Raji (cell line): ENCODE results near the gene FOXQ1.

Experiments used
- POLR2A ChIP-seq: IDR thresholded peaks from 2 replicates; pipeline ENCODE4 v1.6.1; 2011; ENCODE audit warnings: low read depth, low read length, control low read depth; ENCODE audit not compliant: insufficient read depth

Gene FOXQ1

DNA sequence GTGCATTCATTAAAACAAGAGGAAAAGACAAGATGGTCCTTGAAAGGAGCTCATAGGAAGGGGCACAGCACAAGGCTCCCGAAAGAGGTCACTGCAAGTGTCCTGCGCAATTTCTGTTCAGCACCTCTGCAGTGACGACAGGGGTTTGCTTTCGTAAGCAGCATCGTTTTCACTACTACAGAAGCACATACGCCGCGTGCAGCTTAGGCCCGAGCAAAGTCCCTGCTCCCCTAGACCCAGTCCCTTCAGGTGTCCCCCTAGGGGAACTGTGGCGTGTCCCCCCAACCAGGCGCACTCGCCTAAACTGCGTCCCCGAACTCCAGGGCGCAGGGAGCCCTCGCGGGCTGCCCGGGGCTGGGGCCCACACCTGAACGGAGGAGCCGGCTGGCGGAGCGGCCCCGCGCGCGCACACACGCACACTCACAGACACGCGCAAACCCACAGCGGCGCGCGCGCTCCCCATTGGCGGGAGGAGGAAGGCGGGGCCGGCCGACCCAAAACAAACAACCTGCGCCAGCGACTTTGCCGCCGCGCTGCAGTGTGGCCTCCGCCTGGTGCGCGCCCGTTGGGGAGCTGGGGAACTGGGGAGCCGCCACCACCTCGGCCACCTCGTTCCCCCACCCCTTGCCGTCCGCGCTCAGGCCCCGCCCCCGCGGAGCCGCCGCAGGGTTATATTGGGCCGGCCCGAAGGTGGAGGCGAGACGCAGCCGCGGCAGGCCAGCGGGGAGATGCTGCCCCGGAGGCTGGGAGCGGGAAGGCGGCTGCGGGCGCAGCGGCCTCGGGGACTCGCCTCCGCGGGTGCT, at the start of gene FOXQ1:
Gene FOXQ1 (plus strand): TSS at position 699 of the 803 bp plus-strand sequence. CDS start 607 bp downstream, outside the sequence.
- TF ChIP-seq POLR2A = no peak

GRCh38 chr6:1262704-1263038, 49.2 kb upstream of the FOXQ1 start:
- TF ChIP-seq POLR2A = no peak

GRCh38 chr6:1263039-1263849, 48.7 kb upstream of the FOXQ1 start:
- TF ChIP-seq POLR2A = no peak

- TF ChIP-seq POLR2A = no peak
These were observed 48.0 kb upstream of the FOXQ1 start for GRCh38 chr6:1263850-1264377.

GRCh38 chr6:1264619-1265445, 47.1 kb upstream of the FOXQ1 start:
- no peak for TF ChIP-seq POLR2A

- no peak for TF ChIP-seq POLR2A
These were observed 45.2 kb upstream of the FOXQ1 start for GRCh38 chr6:1266686-1267056.

GRCh38 chr6:1267057-1267732, 44.7 kb upstream of the FOXQ1 start:
- no peak for TF ChIP-seq POLR2A

DNA sequence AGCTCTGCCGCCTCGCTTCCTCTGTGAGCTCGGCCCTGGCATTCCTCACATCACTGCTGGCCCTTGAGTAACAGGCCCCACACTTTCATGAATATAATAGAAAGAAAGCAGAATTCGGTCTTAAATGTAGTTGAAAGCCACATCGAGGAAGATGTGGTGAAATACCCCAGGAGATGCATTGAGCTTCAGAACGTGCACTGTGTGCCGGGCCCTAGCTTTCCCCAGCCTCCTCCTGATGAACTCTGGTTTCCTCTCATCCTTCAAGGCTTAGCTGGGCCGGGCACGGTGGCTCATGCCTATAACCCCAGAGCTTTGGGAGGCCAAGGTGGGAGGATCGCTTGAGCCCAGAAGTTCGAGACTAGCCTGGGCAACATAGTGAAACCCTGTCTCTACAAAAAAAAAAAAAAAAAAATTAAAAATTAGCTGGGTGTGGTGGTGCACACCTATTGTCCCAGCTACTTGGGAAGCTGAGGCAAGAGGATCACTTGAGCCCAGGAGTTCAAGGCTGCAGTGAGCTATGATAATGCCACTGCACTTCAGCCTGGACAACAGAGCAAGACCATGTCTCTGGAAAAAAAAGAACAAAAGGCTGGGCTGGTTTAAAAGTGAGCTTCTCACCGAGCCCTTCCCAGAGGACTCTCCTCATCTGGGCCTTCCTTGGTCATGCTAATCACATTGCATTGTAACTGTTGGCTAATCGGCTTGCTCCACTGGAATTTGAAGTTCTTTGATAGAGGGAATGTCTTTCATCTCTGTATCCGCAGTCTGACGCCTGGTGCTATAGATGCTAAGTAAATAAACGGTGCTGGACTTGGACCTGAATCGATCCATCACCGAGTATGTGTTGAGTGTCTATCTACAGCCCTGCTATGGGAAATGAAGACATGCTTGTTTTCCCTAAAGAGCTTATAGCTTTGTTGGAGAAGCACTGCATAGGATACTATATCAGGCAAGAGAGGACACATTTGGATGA, 43.8 kb upstream of the FOXQ1 start:
- no peak for TF ChIP-seq POLR2A

DNA sequence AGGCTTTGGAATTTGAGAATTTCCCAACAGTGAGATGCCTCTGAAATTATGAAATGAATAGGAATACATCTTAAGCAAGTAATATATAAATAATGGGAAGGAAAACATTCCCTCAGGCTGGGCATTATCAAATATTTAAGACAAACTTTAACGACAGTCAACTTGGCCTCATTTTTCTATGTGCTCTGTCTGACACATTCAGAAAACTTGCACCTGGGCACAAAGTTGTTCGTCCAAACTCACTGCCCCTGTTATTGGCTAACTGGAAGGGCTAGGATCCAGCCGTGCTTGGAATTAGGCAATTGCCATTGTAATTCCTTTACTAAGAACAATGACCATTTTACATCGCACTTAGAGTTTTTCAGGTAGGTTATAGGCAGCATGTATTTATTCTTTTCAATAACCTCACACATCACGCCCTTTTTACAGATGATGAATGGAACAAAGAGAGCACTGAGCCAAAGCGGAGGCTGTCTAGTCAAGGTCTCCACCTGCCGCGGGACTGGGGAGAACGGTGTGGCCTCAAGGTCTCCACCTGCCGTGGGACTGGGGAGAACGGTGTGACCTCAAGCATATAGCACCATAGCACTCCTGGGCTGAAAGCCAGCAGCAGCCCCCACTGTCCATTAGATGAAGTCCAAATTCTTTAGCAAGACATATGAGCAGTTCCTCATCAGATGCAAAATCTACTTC, 40.7 kb upstream of the FOXQ1 start:
- no peak for TF ChIP-seq POLR2A

DNA sequence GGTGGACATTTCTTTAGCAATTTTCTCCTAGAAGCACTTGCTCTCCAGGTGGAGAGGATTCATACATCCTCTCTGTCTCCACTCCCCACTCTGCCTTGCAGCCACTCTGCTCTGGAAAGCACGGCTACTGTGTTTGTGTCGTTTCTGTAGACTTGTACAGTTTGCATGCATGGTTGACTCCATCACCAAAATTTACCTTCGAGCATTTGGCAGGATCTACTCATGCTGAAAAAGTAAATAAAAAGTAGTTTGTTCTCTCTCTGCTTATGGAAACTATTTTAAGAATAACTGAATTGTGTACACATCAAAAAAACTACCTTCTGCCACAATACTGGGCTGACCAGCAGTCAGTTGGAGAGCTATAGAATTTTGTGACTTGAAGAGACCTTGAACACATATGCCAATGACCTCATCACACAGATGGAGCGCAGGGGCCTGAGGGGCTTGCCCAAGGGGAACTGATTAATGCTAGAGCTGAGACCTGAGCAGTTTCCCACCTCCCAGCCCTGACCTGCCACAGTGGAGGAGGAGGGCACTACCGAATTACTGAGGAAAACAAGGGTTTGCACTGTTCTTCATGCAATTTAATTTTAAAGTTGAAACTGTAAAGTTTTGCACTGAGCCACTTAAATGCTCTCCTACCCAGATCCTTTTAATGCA, 33.7 kb upstream of the FOXQ1 start:
- TF ChIP-seq POLR2A = no peak

GRCh38 chr6:1279065-1279464, 32.8 kb upstream of the FOXQ1 start:
- TF ChIP-seq POLR2A = no peak

GRCh38 chr6:1280666-1281300, 31.1 kb upstream of the FOXQ1 start:
- no peak for TF ChIP-seq POLR2A

- no peak for TF ChIP-seq POLR2A
These were observed 30.2 kb upstream of the FOXQ1 start for GRCh38 chr6:1281746-1282145.
